ENCODE results near the gene LRRIQ4.

LRRIQ4 gene

DNA sequence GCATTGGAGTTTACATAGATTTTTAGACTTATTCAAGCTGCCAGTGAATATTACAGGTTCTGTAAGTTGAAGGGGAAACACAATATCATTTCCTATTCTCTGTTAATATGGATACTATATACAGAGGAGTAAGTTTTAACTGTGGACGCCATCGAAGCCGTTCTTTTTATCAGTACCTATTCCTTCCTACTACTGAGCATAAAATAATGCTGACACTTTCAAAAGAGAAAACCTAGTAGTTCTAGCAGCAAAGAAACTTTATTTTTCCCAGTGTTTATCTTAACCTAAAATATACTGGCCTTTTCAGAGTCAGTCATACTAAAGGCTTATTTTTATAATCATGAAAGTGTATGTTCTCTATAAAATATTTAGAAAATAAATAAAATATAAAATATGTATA, 42.8 kb downstream of the LRRIQ4 start:
- DNase-seq (ENCODE audit: low read depth in 2 of 2): no peak

DNA sequence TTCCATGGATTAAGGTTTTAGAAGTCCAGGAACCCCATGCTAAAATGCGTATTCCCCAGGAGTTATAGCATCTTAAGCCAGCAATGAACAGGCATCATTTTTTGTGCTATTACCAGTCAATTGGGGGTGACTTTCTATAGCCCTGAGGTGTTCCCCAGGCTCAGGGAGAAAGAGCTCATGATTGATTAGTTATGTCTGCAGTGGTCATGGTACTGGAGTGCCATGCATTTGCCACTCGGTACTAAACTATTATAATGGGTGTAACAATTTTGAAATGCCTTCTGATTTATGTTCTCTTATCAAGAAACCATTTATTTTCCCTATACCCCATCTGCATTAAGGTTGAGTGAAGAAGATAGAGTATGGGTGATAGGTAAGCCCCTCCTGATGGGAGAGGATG, 45.1 kb downstream of the LRRIQ4 start:
- DNase-seq (ENCODE audit: low read depth in 2 of 2): no peak

DNA sequence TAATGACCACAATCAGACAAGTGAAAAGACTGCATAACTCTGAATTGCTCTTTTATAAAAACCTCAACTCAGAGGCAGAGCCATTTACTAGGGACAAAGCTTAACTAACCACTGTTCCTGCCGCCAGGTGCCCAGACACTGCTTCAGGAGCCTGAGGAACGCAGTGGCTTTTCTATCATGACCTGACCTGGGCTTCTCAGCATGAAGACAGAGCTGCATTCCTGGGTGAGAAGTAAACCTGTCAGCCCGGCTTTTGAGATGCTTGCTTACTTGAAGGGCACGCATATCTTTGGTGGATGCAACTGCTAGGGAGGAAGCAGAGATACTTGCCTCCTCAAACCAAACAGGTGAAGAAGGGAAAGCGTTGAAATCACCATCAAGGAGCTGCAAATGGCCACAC, 49.2 kb downstream of the LRRIQ4 start:
- no peak for DNase-seq (ENCODE audit: low read depth in 2 of 2)

DNA sequence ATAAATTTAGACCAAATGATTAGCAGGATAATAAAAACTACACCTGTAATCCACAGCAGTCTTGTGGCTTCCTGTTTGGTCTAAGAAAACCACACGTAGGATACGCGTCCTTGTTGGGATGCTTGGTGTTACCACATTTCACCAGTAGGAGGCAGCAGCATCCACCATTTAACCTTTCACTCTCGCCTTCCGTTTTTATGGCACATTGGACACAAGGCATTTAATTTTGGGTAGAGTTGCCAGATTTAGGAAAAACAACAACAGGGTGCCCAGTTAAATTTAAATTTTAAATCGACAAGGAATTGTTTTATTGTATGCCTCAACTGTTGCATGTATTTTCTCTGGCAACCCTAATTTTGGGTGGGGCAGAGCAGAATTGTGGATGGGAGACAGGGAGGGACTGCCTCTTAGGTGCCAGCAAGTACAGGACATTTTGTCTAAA, 50.8 kb downstream of the LRRIQ4 start:
- peak; percentile 47 to 59 for DNase-seq (ENCODE audit: low read depth in 2 of 2)

DNA sequence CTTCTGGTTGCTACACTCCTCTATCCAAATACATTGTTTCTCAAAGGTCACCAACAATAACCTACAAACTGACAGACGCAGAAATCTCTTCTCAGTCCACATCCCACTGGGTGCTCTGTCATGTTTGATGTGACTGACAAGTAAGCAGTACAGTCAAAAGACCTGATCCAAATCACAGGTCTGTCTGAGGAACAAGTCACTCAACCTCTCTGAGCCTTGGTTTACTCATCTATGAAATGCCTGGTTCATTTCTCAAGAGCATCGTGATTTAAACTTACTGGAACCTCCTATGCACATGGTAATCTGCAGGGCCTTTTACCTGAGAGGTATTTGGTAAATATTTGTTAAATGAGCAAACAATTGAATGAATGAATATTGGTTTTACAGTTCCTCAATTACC, 51.6 kb downstream of the LRRIQ4 start:
- no peak for DNase-seq (ENCODE audit: low read depth in 2 of 2)

DNA sequence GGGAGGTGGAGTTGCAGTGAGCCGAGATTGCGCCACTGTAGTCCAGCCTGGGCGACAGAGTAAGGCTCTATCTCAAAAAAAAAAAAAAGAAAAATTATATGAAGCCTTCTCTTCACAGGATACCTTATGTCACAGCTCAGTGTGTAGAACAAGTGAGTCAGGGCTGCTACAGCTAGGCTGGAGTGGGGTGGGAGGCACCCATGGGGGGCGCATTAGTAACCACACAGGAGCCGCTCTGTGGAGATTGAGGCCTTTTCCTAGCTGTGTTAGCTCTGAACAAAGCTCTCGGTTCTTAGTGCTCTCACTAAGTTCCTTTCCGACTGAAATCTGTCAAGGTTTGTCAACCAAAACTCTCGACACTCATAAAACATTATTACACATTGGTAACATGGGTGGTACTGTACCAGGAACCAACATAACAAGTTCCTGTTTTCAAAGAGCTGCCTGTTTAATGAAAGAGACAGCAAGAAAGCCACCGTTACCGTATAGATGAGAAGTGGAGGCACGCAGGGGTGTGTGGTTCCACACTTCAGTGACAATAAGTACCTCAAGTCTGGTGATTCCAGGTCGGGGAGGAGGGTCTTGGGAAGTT, 52.6 kb downstream of the LRRIQ4 start:
- DNase-seq (ENCODE audit: low read depth in 2 of 2): no peak

DNA sequence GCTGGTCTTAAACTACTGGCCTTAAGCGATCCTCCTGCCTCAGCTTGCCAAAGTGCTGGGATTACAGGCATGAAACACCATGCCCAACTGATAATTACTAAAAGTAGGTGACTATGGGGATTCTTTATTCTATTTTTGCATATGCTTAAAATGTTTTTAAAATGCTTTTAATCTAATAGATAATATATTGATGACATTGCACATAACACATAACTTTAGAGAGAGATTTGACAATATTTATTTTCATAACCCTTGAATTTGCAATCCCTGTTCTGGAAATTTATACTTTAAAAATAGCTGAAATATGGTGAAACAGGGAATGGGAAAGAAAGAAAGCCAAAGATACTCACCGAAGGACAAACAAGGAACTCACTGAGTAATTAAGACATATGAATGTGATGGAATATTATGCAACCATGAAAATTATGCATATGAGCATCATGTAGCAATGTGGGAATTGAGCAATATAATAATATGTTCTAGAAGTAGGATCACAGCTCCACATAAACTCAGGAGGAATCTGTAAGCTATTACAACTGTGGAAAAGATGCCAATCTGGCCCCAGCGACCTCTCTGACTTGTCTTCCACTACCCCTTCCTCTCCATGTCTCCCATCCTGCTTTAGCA, 55.0 kb downstream of the LRRIQ4 start:
- no peak for DNase-seq (ENCODE audit: low read depth in 2 of 2)

DNA sequence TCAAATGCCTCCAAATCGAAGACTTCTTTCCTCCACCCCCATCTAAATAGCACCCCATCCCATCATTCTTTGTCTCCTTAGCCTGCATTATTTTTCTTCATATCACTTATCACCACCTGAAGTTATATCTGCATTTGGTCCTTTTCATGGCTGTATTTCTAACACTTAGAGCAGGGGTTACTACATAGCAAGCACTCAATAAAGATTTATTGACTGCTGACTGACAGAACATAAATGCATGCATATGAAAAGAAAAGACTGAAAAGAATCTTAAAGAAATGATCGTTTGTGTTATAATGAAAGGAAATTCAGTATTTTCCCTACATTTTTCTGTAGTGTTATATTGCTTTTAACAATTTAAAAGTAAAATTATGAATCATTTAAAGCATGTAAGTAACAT, 55.7 kb downstream of the LRRIQ4 start:
- DNase-seq (ENCODE audit: low read depth in 2 of 2): no peak

DNA sequence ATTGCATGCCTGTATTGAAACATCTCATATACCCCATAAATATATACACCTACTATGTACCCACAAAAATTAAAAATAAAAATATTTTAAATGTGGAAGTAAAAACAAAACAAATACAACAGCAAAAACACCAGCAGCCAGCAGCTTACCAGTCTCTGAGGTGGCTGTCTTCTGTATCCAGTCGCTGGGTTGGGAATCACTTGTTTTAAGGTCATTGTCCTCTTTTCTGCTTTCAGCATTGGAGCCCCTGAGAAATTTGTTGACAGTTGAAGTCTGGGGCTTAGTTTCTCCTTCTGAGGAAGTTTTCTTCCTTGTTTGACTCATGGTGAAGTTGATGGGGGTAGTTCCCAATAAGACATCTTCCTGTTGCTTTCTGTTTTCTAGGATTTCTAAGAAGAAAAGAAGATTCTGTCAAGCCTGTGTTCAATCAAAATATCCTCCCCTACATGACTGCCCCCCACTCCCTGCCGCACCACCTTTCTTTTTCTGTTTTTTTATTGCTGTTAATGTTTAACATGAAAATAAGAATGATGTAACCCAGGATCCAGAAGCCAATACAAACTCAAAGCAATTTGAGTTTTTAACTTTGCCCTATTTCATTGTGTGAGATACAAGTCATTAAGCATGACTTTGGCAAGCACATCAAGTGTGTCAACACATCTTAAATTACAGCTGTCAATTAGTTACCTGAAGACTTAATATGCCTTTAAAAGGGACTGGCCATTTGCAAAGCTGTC, 57.0 kb downstream of the LRRIQ4 start, which contains the start of gene LRRC31:
Gene LRRC31 (minus strand): TSS at position 452 of the 737 bp plus-strand sequence. CDS start 128 bp downstream, at position 324.
- DNase-seq (ENCODE audit: low read depth in 2 of 2): no peak

DNA sequence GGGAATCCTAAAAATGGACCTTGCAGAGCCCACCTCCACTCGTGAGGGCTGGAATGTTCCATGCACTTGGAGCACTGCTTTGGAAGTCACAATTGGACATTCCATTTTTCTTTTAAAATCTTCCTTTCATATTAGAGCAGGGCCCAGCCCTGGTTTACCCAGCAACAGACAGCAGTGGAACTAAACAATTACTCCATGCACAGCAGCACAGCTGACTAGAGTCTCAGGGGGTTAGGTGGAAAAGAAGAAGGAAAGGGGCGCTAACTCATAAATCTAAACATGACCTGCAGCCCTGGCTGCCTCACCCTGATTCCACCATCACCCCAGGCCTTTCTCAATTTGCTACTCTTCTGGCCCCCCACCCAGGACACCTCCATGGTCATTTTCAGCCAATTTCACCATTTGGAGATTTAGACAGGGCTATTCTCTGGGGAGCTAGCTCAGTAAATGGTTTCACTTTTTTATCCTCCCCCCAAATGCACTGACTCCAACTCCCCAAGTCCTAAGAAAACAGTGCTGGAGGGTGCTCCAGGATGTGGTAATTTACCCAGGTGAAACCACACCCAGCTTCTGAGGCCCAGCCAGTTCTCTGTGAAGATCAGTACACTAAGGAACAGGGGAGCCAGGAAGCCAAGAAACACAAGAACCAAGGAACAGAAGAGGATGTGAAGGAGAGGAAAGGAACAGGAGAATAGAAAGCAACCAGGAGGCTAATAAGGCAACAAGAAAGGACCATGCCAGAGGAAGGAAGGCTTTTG, 58.6 kb downstream of the LRRIQ4 start:
- DNase-seq (ENCODE audit: low read depth in 2 of 2): no peak

DNA sequence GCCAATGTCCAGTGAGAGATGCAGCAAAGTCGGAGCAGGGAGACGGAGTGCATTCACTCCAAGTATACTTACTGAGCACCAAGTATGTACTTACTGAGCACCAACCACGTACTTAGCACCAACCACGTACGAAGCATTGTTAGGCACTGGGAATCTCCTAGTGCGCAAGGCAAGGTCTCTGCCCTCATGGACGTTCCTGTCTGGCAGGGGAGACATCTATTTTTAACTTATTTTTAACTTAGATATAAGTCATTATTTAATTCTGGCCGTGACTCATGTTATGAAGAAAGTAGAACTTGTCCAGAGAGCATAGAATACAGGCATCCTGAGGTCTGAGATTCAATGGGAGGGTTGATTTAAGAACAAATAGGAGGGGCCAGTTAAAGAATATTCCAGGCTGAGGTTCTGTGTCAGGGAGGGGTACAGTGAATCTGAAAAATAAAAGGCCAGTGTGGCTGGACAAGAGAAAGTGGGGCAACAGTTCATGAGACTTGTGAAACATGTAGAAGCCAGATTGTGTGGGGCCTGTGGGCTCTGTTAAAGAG, 66.4 kb downstream of the LRRIQ4 start:
- no peak for DNase-seq (ENCODE audit: low read depth in 2 of 2)

DNA sequence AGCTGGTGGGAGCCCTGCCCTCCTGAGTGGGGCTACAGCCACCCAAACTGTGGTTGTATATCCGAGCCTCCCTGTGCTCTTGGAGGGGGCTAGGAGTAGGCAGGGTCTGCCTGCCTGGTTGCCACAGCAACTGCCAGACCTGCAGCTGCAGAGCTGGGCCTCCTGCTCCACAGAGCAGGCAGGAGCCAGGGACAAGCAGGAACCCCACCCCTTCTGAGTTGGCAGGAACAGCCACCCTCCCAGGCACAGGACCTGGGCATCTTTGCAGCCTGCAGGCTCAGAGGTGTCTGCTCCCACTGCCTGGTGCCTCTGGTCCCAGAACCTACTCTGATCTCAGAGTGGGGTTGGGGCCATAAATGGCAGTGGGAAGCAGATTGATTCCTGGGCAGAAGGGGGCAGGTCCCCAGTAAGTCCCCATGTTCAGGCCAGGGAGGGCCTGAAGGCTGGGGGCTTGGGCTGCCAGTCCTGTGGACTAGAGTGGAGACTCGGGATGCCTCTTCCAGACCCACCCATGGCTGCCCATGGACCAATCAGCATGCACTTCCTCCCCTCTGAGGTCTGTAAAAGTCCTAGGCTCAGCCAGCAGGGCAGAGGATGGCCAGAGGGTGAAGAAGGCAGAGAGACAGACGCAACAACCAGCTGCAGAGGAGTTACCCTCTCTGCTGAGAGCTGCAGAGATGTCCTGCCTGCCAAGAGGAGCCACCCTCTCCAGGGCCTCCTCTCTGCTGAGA, 67.3 kb downstream of the LRRIQ4 start:
- DNase-seq (ENCODE audit: low read depth in 2 of 2): no peak

DNA sequence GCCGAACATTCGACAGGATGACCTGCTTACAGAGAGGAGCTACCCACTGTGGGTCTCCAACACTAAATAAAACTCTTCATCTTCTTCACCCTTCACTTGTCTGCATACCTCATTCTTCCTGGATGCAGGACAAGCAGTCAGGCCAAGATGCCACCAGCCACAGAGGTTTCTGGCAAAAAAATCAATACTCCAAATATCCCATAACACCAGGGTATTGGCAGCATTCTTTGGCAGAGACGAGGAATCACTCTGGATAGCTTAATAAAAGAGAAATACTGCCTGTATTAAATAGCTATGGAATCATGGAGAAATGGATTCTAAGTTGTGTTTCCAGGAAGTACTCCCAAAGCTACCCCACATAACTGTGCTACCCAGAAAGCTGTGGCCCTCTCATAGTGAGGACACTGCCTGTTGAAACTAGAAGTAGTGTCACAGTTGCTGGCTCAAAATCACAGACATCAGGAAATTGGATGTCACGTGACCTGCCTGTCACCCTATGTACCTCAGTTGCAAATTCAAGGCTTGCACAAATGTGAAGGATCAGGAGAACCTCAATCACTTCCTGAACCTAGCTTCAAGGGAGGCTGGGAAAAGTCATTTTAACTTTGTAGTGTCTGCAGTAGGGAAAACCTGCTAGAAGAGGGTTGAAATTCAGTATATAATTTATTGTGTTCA, 68.0 kb downstream of the LRRIQ4 start:
- no peak for DNase-seq (ENCODE audit: low read depth in 2 of 2)

DNA sequence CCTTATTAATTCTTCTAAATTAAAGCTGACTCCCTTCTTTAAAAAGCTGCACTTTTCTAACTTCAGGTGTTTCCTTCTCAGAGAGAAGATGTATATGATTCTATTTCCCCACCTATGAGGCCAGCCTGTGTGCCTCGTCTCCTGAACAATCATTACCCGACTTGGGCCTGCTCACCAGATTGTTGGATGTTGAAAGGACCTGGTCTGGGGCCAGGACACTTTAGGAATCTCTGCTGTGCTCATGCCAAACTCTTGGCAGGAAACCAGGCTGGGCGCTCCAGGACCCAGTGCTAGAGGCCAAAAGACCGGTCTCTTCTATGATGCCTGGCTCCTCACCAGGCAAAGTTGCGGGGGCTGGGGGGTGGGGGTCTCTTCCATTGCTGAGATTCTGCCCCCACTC, 74.0 kb downstream of the LRRIQ4 start:
- no peak for DNase-seq (ENCODE audit: low read depth in 2 of 2)

Data from stimulated activated CD4-positive, alpha-beta T cell treated with anti-CD3 and anti-CD28 coated beads, Interleukin-4, amount 100 ng/mL, for 48 hours (primary cell).